Lower leg skin (tissue), 3 donors: ENCODE results near the gene ADIRF.

Source experiments
- POLR2A ChIP-seq, 2 donors: fragments of 450-650 bp; IDR thresholded peaks; one replicate each; pipeline ENCODE4 v1.6.1; 2016 to 2017; ENCODE audit warnings: antibody characterized with exemption in 2 of 2, mild to moderate bottlenecking in 1 of 2, moderate library complexity in 1 of 2
- TF ChIP-seq, protein P1 (sequence below), 3 donors: fragments of 450-650 bp; IDR thresholded peaks; one replicate each; pipeline ENCODE4 v1.5.1; 2016; ENCODE audit warnings: antibody characterized with exemption in 3 of 3, mild to moderate bottlenecking in 3 of 3, moderate library complexity in 2 of 3

DNA sequence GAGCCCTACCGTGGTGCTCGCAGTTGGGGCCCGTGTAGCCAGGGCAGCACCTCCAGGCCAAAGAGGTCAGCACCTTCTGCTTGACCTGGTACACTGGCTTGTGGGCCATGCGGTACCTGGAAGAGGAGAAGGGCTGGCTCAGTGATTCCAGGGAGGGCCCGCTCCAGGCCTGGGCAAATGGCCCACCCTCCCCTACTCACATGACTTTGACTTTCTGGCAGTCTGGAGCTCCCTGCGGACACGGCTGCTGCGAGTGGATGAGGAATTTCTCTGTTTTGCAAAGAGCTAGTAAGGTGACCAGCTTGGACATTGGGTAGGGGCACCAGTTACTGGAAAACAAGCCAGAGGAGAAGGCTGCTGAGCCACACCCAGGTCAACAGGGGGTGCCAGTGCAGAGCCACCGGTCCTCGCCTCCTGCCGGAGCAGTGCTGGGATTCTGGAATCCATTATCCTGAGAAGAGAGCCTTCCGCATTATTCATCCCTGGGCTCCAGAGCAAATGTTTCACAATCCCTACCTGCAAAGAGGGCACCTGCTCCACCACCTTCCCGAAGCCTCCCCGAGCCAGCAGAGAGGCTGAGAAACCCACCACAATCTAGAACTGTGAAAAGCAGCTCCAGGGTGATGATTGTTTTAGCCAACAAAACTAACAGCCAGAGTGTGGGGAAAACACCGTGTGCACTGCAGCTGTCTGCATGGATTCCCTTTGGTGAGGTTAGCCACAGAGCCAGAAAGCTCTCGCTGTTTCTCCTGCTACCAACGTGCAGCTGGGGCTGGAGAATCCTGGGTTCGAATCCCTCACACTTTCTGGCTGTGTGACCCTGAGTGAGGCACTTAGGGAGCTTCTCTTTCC is 22.7 kb upstream of the ADIRF start:
- TF ChIP-seq, protein P1, sequence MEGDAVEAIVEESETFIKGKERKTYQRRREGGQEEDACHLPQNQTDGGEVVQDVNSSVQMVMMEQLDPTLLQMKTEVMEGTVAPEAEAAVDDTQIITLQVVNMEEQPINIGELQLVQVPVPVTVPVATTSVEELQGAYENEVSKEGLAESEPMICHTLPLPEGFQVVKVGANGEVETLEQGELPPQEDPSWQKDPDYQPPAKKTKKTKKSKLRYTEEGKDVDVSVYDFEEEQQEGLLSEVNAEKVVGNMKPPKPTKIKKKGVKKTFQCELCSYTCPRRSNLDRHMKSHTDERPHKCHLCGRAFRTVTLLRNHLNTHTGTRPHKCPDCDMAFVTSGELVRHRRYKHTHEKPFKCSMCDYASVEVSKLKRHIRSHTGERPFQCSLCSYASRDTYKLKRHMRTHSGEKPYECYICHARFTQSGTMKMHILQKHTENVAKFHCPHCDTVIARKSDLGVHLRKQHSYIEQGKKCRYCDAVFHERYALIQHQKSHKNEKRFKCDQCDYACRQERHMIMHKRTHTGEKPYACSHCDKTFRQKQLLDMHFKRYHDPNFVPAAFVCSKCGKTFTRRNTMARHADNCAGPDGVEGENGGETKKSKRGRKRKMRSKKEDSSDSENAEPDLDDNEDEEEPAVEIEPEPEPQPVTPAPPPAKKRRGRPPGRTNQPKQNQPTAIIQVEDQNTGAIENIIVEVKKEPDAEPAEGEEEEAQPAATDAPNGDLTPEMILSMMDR (IDR thresholded peaks at IDR 0.05) = no peak
- no peak for TF ChIP-seq POLR2A (IDR thresholded peaks at IDR 0.05)
